GM12864 (cell line): ENCODE data around the gene COQ8A.
"Not testable (repeated sequence)": the region's sequence is repeated elsewhere in the genome, so short reads cannot be mapped to it uniquely, and the experiment has no call there.

Experiments used
- DNase-seq: peaks from one replicate; pipeline ENCODE4 v3.0.0-alpha.2; 2011; ENCODE audit warnings: low read depth
- H3K4me3 ChIP-seq: 2 replicates; pipeline ENCODE4 v1.5.1; 2011; ENCODE audit warnings: mild to moderate bottlenecking, low read depth, low read length, control low read depth
- TF ChIP-seq, protein P1 (sequence below): IDR thresholded peaks from 2 replicates; pipeline ENCODE4 v1.5.1; 2011; ENCODE audit warnings: low read depth, mild to moderate bottlenecking, moderate library complexity, low read length, control low read depth, inconsistent platforms; ENCODE audit errors: missing control alignments

Gene COQ8A

DNA sequence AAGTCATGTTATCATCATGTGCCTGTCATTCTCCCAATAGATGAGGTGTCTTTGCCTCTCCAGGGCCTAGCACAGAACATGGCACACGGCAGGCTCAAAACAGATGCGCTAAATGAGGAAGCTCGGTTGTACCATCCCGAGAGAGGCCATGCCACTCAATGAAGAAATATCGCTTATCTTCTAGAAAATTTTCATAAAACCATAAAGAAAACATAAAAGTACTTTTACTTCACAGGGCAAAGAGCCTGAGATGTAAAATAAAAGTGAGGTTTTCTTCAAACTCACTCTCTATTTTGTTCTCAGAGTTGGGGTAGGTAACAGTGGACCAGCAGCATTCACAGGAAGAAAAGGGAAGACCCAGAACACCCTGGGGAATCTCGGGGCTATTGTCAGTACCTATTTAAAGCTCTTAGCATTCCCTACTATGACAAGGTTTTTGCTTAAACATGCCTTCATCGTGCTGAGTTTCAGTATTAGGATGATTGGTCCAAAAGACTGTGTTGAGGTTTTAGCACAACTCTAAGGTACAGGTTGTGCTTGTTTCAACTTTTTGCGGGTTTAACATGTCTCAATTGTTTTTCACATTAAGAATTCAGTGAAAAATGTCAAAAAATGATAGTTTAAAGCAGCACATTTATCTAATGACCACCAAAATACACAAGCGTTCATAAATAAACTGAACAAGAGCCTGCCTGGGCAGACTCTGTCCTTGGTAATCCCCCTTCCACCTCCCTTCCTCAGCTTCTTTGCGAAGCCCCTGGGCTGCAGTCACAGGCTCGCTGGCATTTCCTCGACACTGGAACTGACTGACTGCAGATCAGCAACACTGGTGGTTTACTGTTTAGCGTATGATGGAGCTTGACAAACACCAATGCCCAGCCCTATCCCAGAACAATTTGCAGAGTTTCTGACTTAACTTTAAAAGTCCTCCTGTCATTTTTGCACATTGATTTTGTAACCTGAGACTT, 55.6 kb downstream of the COQ8A start:
- TF ChIP-seq, protein P1, sequence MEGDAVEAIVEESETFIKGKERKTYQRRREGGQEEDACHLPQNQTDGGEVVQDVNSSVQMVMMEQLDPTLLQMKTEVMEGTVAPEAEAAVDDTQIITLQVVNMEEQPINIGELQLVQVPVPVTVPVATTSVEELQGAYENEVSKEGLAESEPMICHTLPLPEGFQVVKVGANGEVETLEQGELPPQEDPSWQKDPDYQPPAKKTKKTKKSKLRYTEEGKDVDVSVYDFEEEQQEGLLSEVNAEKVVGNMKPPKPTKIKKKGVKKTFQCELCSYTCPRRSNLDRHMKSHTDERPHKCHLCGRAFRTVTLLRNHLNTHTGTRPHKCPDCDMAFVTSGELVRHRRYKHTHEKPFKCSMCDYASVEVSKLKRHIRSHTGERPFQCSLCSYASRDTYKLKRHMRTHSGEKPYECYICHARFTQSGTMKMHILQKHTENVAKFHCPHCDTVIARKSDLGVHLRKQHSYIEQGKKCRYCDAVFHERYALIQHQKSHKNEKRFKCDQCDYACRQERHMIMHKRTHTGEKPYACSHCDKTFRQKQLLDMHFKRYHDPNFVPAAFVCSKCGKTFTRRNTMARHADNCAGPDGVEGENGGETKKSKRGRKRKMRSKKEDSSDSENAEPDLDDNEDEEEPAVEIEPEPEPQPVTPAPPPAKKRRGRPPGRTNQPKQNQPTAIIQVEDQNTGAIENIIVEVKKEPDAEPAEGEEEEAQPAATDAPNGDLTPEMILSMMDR: no peak
- no peak overlapping the region; the same call in 1 of the 2 replicates for H3K4me3 ChIP-seq
- DNase-seq: peak; percentile 34

DNA sequence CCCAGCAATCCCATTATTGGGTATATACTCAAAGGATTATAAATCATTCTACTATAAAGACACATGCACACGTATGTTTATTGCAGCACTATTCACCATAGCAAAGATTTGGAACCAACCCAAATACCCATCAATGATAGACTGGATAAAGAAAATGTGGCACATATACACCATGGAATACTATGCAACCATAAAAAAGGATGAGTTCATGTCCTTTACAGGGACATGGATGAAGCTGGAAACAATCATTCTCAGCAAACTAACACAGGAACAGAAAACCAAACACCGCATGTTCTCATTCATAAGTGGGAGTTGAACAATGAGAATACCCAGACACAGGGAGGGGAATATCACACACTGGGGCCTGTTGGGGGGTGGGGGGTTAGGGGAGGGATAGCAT, 59.5 kb downstream of the COQ8A start:
- not testable (repeated sequence) for DNase-seq, H3K4me3 ChIP-seq

DNA sequence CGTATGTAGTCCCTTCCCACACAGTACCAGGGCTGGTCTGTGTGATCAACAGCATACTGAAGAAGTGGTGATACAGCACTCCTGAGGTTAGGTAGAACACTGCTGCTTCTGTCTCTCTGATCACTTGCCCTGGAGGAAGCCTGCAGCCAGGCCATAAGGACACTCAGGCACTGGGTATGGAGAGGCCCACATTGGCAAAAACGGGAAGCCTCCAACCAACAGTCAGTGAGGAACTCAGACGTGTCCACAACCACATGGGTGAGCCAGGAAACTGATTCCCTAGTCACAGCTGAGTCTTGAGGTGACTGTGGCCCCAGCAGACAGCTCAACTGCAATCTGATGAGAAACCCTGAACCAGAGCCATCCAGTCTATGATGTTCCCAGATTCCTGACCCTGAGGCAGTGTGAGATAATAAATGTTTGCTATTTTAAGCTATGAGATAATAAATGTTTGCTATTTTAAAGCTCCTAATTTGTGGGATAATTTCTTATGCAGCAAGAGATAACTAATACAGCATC, 62.5 kb downstream of the COQ8A start:
- TF ChIP-seq, protein P1: no peak
- no peak overlapping the region for H3K4me3 ChIP-seq
- no peak for DNase-seq

DNA sequence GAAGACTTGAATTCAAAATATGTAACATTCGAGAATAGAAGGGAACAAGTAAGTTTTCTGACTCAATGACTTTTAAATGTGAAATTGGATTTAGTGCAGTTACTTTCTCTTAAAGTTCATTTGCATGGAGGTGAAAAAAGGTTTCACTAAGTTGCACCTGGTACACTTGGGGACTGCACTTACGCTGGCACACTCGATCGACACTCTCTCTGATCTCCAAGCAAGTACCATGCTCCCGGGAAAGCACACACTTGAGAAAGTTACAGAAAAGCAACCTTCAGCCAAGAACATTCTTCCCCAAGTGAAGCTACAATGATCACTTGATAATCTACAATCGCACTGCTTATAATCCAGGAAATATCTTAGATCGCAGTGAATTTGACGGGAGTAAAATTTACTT, 63.1 kb downstream of the COQ8A start:
- TF ChIP-seq, protein P1: no peak
- no peak for DNase-seq
- H3K4me3 ChIP-seq: no peak overlapping the region

DNA sequence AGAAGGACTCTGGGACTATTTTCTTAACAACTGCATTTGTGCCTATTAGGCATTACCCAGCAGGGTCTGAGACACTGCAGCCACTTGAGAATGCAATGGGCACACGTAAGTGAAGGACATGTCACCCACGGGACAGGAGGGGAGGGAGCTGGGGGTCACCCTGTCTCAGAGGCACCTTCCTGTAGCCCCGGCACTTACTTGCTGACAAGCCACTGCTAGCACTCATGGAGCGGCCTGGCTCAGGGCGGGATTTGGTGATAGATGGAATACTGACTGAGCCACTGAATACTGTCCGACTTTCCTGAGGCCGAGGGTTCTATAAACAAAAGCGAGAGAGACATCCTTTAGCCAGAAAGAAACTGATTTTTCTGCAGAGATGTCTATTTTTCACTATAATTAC, 64.7 kb downstream of the COQ8A start:
- DNase-seq: no peak
- H3K4me3 ChIP-seq: no peak overlapping the region
- TF ChIP-seq, protein P1: no peak

DNA sequence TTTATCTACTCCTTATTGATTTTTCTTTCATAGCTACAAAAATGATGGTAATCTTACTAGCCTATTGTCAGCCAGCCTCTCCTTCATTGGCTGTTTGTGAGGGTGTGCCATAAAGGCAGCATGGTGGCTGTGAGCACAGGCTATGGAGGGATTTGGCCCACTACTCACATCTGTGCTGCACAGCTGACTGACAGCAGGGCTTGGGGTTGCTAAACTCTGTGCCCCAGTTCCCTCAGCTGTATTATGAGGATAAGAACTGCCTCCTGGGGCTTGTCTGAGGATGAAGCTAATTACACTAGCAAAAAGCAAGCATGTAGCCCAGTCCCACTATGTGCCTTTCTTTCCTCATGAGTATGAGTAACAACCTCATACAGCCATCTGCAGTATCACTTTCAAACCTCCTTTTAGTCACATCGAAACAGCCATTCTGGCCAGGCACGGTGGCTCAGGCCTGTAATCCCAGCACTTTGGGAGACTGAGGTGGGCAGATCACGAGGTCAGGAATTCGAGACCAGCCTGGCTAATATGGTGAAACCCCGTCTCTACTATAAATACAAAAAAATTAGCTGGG, 66.2 kb downstream of the COQ8A start:
- TF ChIP-seq, protein P1: no peak

DNA sequence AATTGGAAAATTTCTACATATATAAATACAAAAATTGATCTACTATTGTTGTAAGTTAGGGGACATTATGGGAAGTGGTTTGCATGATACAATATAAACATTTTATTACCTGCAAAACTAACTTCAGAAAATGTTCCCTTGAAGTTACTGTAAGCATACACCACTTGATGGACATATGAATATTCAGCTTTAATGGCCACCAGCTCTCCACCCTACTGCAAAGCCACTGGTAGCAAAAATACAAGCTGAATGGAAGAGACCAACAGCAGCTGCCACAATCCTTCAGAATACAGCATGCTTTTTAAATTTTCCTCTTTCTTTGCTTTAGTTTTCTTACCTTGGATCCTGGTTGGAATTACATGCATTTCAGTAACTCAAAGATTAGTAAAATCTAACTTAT, 69.8 kb downstream of the COQ8A start:
- no peak for DNase-seq
- no peak overlapping the region for H3K4me3 ChIP-seq
- TF ChIP-seq, protein P1: no peak

More for the DNA sequence above, 66.2 kb downstream of the COQ8A start:
- DNase-seq: no peak
- no peak overlapping the region for H3K4me3 ChIP-seq
